NCI-H2171 treated with DMSO at 0.1 percent for 48 hours (cell line): ENCODE data around the gene PAX8.
"Not testable (repeated sequence)": the region's sequence is repeated elsewhere in the genome, so short reads cannot be mapped to it uniquely, and the experiment has no call there.

Experiments used
- DNase-seq: peaks from one replicate; lab custom pipeline; 2025; lab: John Stamatoyannopoulos, UW

Gene PAX8

GRCh38 chr2:113288674-113289149 is 10.0 kb upstream of the PAX8 start:
- not testable (repeated sequence) for DNase-seq

- not testable (repeated sequence) for DNase-seq
These were observed 9.5 kb upstream of the PAX8 start for GRCh38 chr2:113288117-113288673.

- no peak for DNase-seq
These were observed 7.1 kb upstream of the PAX8 start for GRCh38 chr2:113285816-113286215.

DNA sequence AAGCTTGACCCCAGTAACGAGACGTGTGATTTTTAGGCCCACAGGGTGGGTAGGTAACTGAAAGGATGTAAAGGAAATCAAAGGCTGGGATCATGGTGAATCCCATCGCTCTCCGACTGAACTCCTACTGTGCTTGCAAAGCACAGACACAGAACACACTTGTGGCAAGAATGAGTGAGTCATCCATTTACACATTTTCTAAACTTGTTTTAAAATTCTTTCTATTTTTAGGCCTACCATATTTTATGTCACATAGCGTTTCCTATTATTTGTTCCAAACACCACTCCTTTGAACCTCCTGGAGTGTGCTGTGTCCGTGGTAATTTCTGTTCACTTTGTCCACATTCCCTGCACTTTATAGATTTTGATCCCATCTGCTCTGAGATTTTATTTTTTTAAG is 6.3 kb upstream of the PAX8 start:
- DNase-seq, result not testable (repeated sequence)

GRCh38 chr2:113284476-113284875 is 5.8 kb upstream of the PAX8 start:
- no peak for DNase-seq

DNA sequence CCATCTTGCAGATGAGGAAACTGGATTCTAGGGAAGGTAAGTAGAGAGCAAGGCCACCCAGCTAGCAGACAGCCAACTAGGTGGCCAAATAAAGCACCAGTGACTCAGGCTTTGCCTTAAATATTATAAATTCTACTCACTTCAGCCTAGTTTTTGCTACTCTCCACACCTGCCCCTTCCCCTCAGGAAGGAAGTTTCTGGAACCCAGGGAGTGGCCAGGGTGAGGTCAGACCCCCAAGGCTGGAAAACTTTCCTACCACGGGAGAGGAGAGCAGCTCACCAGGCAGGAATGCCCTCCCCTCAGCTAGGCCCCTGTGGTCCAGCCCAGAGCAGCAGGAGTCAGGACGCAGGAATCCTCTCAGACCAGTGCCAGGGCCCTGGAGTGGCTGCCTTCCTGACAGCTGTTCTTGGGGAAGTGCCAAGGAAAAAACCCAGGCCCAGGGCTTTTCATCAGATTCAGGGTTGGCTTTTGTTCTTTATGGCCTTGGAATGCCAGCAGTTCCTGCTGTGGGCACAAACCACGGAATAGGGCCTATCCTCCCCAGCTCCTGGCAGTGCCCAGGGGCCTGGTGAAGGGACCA is 5.1 kb upstream of the PAX8 start:
- DNase-seq, result no peak

DNA sequence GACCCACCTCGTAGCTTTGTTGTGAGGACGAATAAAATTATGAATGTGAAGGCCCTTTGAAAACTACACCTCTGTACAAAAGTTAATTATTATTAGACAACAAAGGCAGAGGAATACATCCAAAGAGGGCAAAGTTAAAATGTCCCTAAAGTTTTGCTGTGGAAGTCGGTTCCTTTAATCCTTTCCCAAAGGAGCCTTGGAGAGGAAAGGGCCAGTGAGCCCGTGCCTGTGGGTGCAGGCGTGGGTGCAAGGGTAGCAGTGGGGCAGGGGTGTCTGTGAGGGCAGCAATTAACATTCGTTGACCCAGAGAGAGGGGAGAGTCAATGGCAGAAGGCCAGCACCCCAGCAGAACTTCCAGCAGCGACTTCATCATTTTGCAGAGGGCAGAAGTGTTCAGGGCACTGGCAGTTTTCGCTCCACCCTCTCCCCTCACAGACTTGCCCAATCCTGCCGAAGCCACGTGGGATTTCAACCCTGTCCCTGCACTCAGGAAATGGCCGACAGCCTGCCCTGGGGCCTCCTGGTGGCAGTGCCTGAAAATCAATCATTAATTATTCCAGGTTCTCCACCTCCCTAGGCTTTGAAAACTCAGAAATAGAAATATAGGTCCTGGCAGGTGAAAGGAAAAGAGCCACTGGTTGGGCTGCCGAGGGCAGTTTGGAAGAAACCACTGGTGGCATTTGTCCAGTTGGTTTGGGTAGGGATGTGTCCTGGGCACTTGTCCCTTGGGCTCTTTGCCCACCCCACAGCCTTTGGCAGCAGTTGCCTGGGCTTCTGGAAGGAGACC is 4.2 kb upstream of the PAX8 start:
- DNase-seq, result peak; percentile 18

- no peak for DNase-seq
These were observed 3.4 kb upstream of the PAX8 start for GRCh38 chr2:113281910-113282746.

- DNase-seq, result no peak
These were observed 514 bp downstream of the PAX8 start for GRCh38 chr2:113278073-113278741.

DNA sequence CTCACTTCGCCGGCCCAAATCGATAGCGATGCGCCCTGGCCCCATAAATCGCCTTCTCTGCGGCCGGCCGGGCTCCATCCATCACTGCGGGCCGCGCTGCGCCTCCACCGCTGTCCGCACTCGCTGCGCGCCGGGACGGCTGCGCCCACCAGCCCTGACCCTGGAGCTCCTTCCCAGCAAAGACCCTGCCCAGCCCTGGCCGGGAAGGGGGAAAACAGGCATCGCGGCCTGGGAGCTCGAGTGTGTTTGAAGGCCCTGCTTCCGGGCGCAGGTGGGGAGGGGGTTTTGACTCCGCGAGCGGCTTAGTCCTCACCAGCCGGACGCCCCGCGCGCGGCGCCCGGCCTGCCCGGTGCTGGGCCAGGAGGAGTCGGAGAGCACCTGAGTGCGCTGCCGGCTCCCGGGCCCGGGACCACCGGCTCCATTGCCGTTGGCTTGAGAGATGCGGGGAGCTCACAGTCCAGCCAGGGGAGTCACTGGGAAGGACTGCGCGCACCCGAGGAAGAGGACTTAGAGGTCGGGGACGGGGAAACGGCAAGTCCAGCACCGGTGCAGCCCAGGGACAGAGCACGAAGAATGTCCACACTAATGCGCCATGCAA is 1.1 kb downstream of the PAX8 start:
- DNase-seq, result no peak

DNA sequence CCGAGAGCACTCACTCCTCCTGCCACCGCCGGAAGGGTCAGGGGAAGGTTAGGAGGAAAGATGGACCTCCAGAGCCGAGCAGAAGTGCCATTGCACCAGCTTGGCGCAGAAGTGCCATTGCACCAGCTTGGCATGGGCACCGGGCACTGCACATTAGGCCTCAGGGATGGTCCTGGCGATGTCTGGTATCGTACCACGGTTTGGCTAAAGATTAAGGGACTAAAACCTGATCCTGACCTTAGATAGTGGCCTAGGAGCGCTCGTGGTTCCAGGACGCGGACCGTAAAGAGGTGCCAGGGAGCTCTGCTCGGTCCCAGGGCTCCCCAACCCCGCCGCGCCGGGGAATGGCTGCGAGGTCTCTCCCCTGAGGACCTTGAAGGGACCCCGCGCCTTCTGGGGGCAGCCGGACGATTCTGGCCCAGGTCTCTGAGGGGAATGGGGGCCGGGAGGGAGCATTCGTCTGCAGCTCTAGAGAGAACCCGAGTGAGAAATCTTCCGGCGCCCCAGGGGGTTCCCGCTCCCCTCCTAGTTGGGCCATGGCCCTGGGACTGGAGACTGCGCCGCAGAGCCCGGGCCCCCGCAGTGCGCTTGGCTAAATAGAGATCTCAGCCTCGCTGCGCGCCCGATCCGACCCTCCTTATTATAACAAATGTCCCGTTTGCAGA is 1.8 kb downstream of the PAX8 start:
- DNase-seq, result no peak

DNA sequence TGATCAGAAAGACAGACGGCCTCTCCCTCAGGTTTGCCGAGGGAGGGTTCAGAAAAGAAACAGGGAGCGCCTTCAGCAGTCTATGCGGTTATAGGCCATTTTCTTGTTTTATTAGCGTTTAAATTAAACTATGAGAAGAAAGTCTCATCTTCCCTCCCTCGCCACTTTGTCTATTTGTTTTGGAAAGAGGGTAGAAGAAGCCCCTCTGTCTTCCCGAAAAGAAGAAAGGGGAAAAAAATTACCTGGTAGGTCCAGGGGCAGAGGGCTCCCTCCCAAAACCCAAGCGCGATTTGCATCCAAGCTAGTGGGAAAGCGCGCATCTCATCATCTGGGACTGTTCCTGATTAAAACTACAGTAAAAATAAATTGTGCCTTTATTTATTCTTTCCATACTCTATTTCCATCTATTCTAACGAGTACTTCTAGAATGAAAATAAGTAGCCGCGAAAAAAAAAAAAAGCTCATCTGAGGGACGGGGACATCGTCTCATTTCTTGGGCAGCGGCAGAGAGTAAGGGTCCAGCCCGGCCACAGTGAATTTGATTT is 2.4 kb downstream of the PAX8 start:
- DNase-seq, result no peak

- no peak for DNase-seq
These were observed 3.0 kb downstream of the PAX8 start for GRCh38 chr2:113275556-113276215.

GRCh38 chr2:113274432-113274831 is 4.3 kb downstream of the PAX8 start:
- no peak for DNase-seq

GRCh38 chr2:113273981-113274380 is 4.7 kb downstream of the PAX8 start:
- no peak for DNase-seq

- no peak for DNase-seq
These were observed 5.6 kb downstream of the PAX8 start for GRCh38 chr2:113273027-113273551.

DNA sequence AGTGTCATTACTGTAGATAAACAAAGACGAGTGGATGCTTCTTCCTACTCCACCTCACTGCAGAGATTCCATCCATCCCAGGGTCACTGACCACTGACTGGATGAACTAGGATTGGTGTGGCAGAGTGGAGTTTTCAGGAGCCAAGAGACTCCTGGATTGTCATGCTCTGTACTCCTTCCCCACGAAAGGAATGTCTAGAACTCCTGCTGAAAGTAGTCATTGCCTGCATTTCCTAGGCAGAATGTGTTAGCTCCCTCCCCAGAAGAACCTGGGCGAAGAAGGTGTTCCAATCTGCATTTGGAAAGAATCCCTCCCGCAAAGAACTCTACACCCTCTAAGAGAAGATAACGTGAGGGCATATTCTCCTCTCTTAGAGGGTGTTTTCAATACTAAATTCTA is 6.2 kb downstream of the PAX8 start:
- DNase-seq, result no peak

DNA sequence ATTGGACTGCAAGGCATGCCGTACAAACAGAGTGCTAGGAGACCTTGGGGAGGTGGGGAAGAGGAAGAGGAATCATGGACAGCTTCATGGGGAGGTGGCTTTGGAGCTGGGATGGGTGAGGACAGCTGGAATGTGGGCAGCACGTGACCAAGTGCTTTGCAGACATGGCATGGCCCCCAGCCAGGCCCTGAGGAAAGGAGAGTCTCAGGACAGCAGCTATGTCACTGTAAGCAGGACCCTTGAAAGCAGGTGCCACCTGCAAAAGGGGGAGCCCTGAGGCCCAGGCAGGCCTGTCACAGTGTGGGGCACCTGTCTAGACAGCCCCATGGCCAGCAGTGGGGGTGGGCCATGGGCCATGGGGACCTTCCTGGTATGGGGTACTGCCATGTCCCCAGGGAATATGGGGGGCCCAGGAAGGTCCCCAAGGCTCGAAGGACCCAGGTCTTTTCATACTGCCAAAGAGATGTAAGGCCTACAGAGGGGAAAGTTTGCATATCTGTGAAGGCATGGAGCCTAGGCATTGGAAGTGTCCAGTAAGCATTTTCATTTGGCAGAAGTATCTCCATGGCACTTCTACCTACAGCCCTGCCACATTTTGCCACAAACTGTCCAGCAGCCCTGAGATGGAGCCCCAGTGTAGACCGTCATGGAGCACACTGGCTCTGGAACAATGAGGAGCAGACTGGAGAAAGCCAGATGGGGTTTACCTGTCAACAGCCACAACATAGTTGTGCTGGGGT is 9.9 kb downstream of the PAX8 start:
- DNase-seq, result no peak

- DNase-seq, result no peak
These were observed 12.3 kb downstream of the PAX8 start for GRCh38 chr2:113266431-113266830.
